ENCODE data around the gene GJC2. TPM values are rescaled to one million over a fixed set of nuclear protein-coding genes. Genes with fewer than 3 reads are reported as not detected.

GJC2 gene
- total RNA-seq, 1 experiment from 2014 or later, result 1.2 TPM

GRCh38 chr1:228148196-228148861, 1.4 kb upstream of the GJC2 start:
- no TSS peak for BruUV-seq (replicated peaks)
- peaks cover 13% of the 10 kb centered on the region for H3K36me3 ChIP-seq (ENCODE audit: low read depth, low read length)
- ATAC-seq, result no peak
- no peak overlapping the region for H3K4me3 ChIP-seq (ENCODE audit: low read length)
- no peaks in the 10 kb centered on the region for H3K27me3 ChIP-seq (ENCODE audit: low read length)
- H4K20me1 ChIP-seq (ENCODE audit: low read length), result peaks cover 32% of the 10 kb centered on the region
- no peak for TF ChIP-seq EZH2 (IDR thresholded peaks at IDR 0.05; ENCODE audit: low read length, unreplicated experiment)
- TF ChIP-seq CTCF (conservative IDR thresholded peaks at IDR 0.05; ENCODE audit: low read depth, low read length), result no peak
- no peak for TF ChIP-seq EZH2phosphoT487 (IDR thresholded peaks at IDR 0.05; ENCODE audit: borderline replicate concordance, low read length)
- no peaks in the 10 kb centered on the region for H3F3A ChIP-seq (ENCODE audit: low read length, unreplicated experiment)
- no peak overlapping the region for H3K27ac ChIP-seq (ENCODE audit: low read length)
- no peak for DNase-seq
- H3K4me2 ChIP-seq (ENCODE audit: low read length), result no peak overlapping the region
- H3K79me2 ChIP-seq (ENCODE audit: low read length), result peaks cover 44% of the 10 kb centered on the region
- no peak overlapping the region for H3K9ac ChIP-seq (ENCODE audit: low read length)
- no peaks in the 10 kb centered on the region for H3K9me2 ChIP-seq (replicated peaks; ENCODE audit: low read length)
- H3K4me1 ChIP-seq (ENCODE audit: insufficient read depth, low read length), result 0 out of 2 replicates have a peak, but pooled peaks cover 4% of the 10 kb centered on the region
- H2AFZ ChIP-seq (ENCODE audit: low read length), result no peak overlapping the region
- intact Hi-C loops (cut with micrococcal nuclease), result no loop called here
- H3K9me3 ChIP-seq (ENCODE audit: low read length), result no peaks in the 10 kb centered on the region
- CTCF ChIA-PET, result no interaction called here
- POLR2A ChIA-PET (ENCODE audit: unreplicated experiment), result no interaction called here

GRCh38 chr1:228148935-228149405, 760 bp upstream of the GJC2 start:
- Histone ChIP-seq H3K9me2 (replicated peaks; ENCODE audit: low read length) (no peaks in the 10 kb centered on the region), H3K9ac (ENCODE audit: low read length) (no peak overlapping the region), H3F3A (ENCODE audit: low read length, unreplicated experiment) (no peaks in the 10 kb centered on the region), H3K79me2 (ENCODE audit: low read length) (peaks cover 38% of the 10 kb centered on the region), H3K4me3 (ENCODE audit: low read length) (no peak overlapping the region), H2AFZ (ENCODE audit: low read length) (no peak overlapping the region), H3K9me3 (ENCODE audit: low read length) (no peaks in the 10 kb centered on the region), H3K4me2 (ENCODE audit: low read length) (no peak overlapping the region), H4K20me1 (ENCODE audit: low read length) (peaks cover 26% of the 10 kb centered on the region), H3K27ac (ENCODE audit: low read length) (no peak overlapping the region), H3K27me3 (ENCODE audit: low read length) (no peaks in the 10 kb centered on the region), H3K36me3 (ENCODE audit: low read depth, low read length) (peaks cover 13% of the 10 kb centered on the region), H3K4me1 (ENCODE audit: insufficient read depth, low read length) (no peaks in the 10 kb centered on the region)
- no TSS peak for BruUV-seq (replicated peaks)
- TF ChIP-seq CTCF (conservative IDR thresholded peaks at IDR 0.05; ENCODE audit: low read depth, low read length) (no peak), EZH2 (IDR thresholded peaks at IDR 0.05; ENCODE audit: low read length, unreplicated experiment) (no peak), EZH2phosphoT487 (IDR thresholded peaks at IDR 0.05; ENCODE audit: borderline replicate concordance, low read length) (no peak)
- intact Hi-C loops (cut with micrococcal nuclease), result no loop called here
- no peak for ATAC-seq
- CTCF ChIA-PET, result no interaction called here
- POLR2A ChIA-PET (ENCODE audit: unreplicated experiment), result no interaction called here
- no peak for DNase-seq

DNA sequence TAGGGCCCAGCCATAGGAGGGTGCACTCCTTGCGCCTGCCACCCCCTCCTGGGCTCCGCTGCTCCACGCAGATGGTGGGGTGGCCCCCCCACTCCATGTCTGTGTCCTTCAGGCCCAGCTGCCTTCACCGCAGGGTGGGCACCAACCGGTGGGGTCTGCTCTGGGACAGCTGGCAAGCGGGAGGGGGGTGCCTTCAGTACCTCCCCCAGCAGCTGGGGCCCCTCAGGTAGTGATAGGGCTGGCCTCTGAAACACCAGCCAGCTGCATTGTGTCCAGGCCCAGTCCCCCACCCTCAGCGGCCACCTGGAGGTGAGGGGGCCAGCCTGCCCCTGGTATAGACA, 360 bp downstream of the GJC2 start:
- Histone ChIP-seq H3K36me3 (ENCODE audit: low read depth, low read length) (peaks cover 13% of the 10 kb centered on the region), H2AFZ (ENCODE audit: low read length) (no peak overlapping the region), H3K9me3 (ENCODE audit: low read length) (no peaks in the 10 kb centered on the region), H3K9me2 (replicated peaks; ENCODE audit: low read length) (no peaks in the 10 kb centered on the region), H3K4me3 (ENCODE audit: low read length) (no peak overlapping the region), H3F3A (ENCODE audit: low read length, unreplicated experiment) (no peaks in the 10 kb centered on the region), H4K20me1 (ENCODE audit: low read length) (peaks cover 15% of the 10 kb centered on the region), H3K27me3 (ENCODE audit: low read length) (no peaks in the 10 kb centered on the region), H3K4me1 (ENCODE audit: insufficient read depth, low read length) (no peaks in the 10 kb centered on the region), H3K79me2 (ENCODE audit: low read length) (peaks cover 26% of the 10 kb centered on the region), H3K27ac (ENCODE audit: low read length) (no peak overlapping the region), H3K4me2 (ENCODE audit: low read length) (no peak overlapping the region), H3K9ac (ENCODE audit: low read length) (no peak overlapping the region)
- DNase-seq (no peak), ATAC-seq (no peak)
- POLR2A ChIA-PET (ENCODE audit: unreplicated experiment), result no interaction called here
- intact Hi-C loops (cut with micrococcal nuclease), result no loop called here
- no TSS peak for BruUV-seq (replicated peaks)
- TF ChIP-seq CTCF (conservative IDR thresholded peaks at IDR 0.05; ENCODE audit: low read depth, low read length), result no peak
- TF ChIP-seq EZH2phosphoT487 (IDR thresholded peaks at IDR 0.05; ENCODE audit: borderline replicate concordance, low read length), result no peak
- TF ChIP-seq EZH2 (IDR thresholded peaks at IDR 0.05; ENCODE audit: low read length, unreplicated experiment), result no peak
- CTCF ChIA-PET, result no interaction called here
